Epithelial cell of esophagus (primary cell): ENCODE data around the gene FAM20B.

Source experiments
- DNase-seq: peaks from one replicate; pipeline ENCODE4 v3.0.0; 2010; ENCODE audit warnings: low read depth
- H3K4me3 ChIP-seq: 2 replicates; pipeline ENCODE4 v1.5.1; 2011; ENCODE audit warnings: mild to moderate bottlenecking, low read length, control low read depth
- TF ChIP-seq, protein P1 (sequence below): IDR thresholded peaks from 2 replicates; pipeline ENCODE4 v1.5.1; 2011; ENCODE audit warnings: low read depth, mild to moderate bottlenecking, low read length, control low read depth, inconsistent platforms; ENCODE audit not compliant: insufficient read depth; ENCODE audit errors: missing control alignments

The FAM20B gene

GRCh38 chr1:179012038-179012437 lies 13.7 kb upstream of the FAM20B start:
- no peak for DNase-seq
- no peak overlapping the region for H3K4me3 ChIP-seq
- TF ChIP-seq, protein P1, sequence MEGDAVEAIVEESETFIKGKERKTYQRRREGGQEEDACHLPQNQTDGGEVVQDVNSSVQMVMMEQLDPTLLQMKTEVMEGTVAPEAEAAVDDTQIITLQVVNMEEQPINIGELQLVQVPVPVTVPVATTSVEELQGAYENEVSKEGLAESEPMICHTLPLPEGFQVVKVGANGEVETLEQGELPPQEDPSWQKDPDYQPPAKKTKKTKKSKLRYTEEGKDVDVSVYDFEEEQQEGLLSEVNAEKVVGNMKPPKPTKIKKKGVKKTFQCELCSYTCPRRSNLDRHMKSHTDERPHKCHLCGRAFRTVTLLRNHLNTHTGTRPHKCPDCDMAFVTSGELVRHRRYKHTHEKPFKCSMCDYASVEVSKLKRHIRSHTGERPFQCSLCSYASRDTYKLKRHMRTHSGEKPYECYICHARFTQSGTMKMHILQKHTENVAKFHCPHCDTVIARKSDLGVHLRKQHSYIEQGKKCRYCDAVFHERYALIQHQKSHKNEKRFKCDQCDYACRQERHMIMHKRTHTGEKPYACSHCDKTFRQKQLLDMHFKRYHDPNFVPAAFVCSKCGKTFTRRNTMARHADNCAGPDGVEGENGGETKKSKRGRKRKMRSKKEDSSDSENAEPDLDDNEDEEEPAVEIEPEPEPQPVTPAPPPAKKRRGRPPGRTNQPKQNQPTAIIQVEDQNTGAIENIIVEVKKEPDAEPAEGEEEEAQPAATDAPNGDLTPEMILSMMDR, result no peak

DNA sequence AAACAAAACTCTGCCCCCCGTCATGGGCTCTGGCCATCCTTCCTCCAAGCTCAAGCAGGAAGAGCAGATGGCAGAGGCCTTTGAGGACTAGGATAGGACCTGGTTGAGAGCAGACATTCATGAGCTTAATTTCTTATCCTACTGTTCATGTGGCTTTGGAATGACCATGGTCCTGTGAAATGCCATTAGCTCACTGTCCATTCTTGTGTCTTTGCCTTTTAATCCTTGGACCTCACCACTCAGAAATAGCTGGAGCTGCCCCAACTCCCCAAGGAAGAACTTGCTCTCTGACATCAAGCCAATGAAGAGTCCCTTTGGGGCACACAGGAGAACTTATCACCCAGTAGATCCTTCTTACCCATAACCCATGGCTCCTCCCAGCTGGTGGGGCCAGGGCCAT lies 11.6 kb upstream of the FAM20B start:
- no peak overlapping the region for H3K4me3 ChIP-seq
- DNase-seq, result no peak
- TF ChIP-seq, protein P1, result no peak

DNA sequence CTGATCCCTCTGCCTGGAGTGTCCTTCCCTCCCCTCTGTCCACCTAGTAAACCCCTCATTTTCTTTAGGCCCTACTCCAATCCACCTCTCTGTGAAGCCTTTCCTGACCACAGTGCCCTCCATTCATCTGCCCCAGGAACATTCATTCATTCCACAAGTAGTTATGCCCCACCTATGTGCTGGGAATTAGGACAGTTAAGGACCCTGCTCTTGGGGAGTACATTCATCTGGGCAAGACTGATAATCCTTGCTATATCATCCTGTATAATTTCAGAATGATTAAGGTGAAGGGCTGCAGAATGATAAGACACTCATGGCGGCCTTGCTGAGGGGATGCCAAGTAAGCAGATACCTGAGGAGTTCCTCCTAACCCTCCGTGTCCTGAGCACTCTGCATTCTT lies 10.3 kb upstream of the FAM20B start:
- DNase-seq, result no peak
- TF ChIP-seq, protein P1, result no peak
- H3K4me3 ChIP-seq, result no peak overlapping the region

DNA sequence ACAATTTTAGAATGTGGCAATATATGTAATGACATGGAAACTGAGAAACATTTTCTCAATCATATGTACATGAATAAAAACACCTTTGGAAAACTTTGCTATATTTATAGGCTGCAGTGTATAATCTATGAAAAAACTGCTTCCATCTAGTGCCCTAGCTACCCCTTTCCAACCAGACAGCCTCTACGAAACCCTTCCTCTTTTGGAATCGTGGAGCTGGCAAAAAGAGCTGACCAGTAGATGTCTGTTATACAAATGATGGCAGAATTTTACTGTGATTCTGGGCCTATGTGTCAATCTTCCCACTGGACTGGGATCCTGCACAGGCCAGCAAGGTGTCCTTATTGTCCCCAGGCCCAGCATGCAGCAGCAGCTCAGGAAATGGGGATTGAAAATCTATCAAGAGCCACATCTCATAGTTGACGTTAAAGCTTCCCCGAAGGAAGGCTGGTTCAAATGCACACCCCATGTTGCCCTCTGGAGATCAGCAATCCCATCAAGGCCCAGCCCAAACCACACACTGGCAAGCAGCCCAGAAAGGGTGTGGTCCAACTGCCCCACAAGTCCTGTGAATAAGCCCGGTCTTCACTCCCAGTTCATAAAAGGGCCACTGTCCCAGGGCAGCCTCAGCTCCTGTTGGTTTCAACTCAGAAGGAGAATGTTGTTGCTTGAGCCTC lies 8.8 kb upstream of the FAM20B start:
- no peak overlapping the region for H3K4me3 ChIP-seq
- DNase-seq, result peak; percentile 91
- TF ChIP-seq, protein P1, result no peak

- TF ChIP-seq, protein P1, result no peak
These were observed 8.0 kb upstream of the FAM20B start for GRCh38 chr1:179017383-179018326.

DNA sequence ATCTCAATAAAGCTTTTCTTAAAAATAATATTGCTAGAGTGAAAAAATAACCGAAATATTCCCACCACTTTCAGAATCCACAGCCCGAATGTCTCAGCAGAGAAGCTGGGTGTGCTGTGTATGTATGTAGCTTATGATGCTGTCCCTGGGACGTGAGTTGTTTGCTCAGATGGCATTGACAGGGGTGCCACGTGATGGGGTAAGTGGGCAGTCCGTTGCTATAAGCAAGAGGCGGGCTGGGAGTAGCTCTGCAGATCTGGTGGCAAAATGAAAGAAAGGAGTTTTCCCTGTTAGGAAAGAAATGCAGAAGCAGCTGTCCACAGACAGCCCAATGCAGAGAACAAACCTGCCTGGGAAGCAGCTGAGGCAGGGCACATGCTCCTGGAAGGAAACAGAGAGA lies 3.8 kb upstream of the FAM20B start:
- no peak overlapping the region for H3K4me3 ChIP-seq
- peak; percentile 15 for DNase-seq

More at GRCh38 chr1:179017383-179018326, 8.0 kb upstream of the FAM20B start:
- DNase-seq, result peak; percentile 65
- H3K4me3 ChIP-seq, result no peak overlapping the region

More for the DNA sequence above, 3.8 kb upstream of the FAM20B start:
- TF ChIP-seq, protein P1, result no peak
